HAP-1 (cell line): ENCODE measurements around the gene IL17RA.
"Not testable (repeated sequence)": the region's sequence is repeated elsewhere in the genome, so short reads cannot be mapped to it uniquely, and the experiment has no call there.

Experiments used
- DNase-seq, 2 experiments: peaks; one replicate each; pipeline ENCODE4 v3.0.0-alpha.2; 2016 to 2020; ENCODE audit warnings: low spot score in 2 of 2
- H3K27me3 ChIP-seq: fragments of 250-450 bp; sonication (Bioruptor Pico); 2 replicates; pipeline ENCODE4 v1.5.1; 2020; ENCODE audit warnings: low read depth, mild to moderate bottlenecking, moderate library complexity
- H3K36me3 ChIP-seq: fragments of 250-450 bp; sonication (Bioruptor Pico); replicated peaks from 2 replicates; pipeline ENCODE4 v1.5.1; 2020; ENCODE audit warnings: mild to moderate bottlenecking
- H3K4me1 ChIP-seq: fragments of 250-450 bp; sonication (Bioruptor Pico); 2 replicates; pipeline ENCODE4 v1.5.1; 2020; ENCODE audit warnings: mild to moderate bottlenecking
- H3K4me3 ChIP-seq: fragments of 250-450 bp; sonication (Bioruptor Pico); 2 replicates; pipeline ENCODE4 v1.5.1; 2020; ENCODE audit warnings: mild to moderate bottlenecking, moderate library complexity
- H3K9me3 ChIP-seq: fragments of 250-450 bp; sonication (Bioruptor Pico); 2 replicates; pipeline ENCODE4 v1.5.1; 2020; ENCODE audit warnings: mild to moderate bottlenecking, moderate library complexity
- in situ Hi-C: fragments of 300-500 bp; cut with MboI; formaldehyde crosslinking; loops from 3 replicates; pipeline ENCODE4 v1.14.3; 2020; ENCODE audit warnings: low sequenced_read_pairs, inconsistent platforms, mixed read lengths

Gene IL17RA

DNA sequence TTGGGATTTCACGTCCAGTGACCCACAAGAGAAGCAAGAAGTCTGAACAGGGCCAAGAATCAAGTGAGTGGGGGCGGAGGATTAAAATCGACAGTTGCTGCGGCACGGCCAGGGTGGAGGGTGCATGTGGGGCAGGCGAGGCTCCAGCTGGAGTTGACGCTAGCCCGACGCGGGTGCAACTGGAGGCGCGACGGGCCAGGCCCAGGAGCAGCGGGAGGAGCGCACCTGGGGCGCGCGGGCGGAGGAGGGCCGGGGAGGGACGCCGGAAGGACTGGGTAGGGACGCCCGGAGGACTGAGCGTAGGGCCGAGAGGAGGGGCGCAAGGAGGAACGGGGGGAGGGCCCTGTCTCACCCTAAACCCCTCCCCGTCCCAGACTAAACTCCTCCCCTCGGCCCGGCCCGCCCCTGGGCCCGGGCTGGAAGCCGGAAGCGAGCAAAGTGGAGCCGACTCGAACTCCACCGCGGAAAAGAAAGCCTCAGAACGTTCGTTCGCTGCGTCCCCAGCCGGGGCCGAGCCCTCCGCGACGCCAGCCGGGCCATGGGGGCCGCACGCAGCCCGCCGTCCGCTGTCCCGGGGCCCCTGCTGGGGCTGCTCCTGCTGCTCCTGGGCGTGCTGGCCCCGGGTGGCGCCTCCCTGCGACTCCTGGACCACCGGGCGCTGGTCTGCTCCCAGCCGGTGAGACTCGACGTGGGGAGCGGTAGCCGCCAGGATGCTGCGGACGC is at the start of gene IL17RA:
Gene IL17RA, plus strand, starts transcription at position 447 of the 723 bp plus-strand sequence. Its CDS starts 92 bp downstream, at position 539.
- H3K4me3 ChIP-seq, result peak within 1 kb of the TSS; percentile 78
- DNase-seq, result peak; percentile 91 to 96
- H3K4me1 ChIP-seq, result peaks cover 12% of the 10 kb centered on the region
- in situ Hi-C loops, result no loop called here
- no peaks in the 10 kb centered on the region for H3K27me3 ChIP-seq
- H3K36me3 ChIP-seq, result no peaks in the 10 kb centered on the region
- no peaks in the 10 kb centered on the region for H3K9me3 ChIP-seq

DNA sequence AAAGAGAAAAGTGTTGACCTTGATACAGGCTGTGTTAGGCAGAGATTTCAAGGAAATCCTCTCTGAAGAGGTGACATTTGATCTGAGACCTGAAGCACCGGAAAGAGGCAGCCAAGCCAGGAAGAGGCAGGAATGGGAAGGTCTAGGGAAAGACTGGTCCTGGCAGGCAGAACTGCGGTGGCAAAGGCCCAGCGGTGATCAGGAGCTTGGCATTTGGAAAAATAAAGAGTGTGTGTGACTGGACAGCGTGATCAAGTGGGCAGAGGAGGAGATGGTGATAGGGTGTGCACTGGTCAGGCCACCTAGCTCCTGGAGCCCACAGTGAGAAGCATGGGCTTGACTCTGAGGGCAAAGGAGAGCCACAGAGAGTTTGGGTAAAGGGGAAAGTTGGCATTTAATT is 49.6 kb upstream of the IL17RA start:
- in situ Hi-C loops, result no loop called here
- no peaks in the 10 kb centered on the region for H3K27me3 ChIP-seq
- no peaks in the 10 kb centered on the region for H3K4me1 ChIP-seq
- no peak overlapping the region for H3K4me3 ChIP-seq
- DNase-seq, result no peak
- no peaks in the 10 kb centered on the region for H3K36me3 ChIP-seq
- H3K9me3 ChIP-seq, result no peaks in the 10 kb centered on the region

GRCh38 chr22:17035976-17036841 is 48.6 kb upstream of the IL17RA start:
- H3K4me1 ChIP-seq, DNase-seq, H3K4me3 ChIP-seq, H3K36me3 ChIP-seq, in situ Hi-C loops, H3K27me3 ChIP-seq, H3K9me3 ChIP-seq: not testable (repeated sequence)

DNA sequence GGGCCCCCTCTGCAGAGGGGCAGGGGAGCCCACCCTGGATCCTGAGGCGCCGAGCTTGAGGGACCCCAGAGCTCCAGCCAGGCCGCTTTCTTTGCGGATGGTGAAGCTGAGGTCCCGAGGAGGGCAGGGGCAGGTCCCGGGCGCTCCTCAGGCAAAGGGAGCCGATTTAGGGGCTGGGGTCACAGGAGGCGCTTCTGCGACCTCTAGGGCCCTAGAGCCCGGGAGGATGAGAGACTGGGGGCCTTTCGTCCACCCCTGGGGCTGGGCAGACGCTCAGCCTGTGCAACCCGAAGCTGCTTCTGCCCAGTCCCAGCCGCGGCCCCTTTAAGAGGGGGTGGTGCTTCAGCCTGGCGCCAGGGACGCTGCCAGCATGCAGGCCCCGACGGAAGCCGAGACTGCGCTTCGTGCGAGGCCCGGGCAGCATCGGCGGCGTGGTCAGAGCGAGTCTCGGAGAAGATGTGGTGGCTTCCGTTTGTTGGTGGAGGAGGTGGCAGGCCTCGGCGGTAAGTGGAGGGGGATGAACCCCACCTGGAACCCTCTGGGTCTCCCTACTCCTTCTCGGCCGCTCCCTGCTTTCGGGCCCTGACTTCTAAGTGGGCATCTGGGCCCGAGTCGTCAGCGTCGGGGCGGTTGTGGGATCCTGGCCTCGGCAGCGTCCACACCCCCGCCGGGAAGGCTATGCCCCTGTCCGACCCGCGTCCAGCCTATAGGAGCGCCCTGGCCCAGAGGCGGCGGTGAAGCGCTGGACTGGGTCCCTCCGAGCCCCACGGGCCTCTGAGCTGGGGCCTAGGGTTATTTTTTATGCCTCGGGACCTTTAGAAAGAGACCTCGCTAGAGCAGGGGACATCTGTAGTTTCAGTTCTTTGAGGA is 47.7 kb upstream of the IL17RA start:
- H3K27me3 ChIP-seq, H3K9me3 ChIP-seq, H3K36me3 ChIP-seq, H3K4me3 ChIP-seq, in situ Hi-C loops, DNase-seq, H3K4me1 ChIP-seq: not testable (repeated sequence)

DNA sequence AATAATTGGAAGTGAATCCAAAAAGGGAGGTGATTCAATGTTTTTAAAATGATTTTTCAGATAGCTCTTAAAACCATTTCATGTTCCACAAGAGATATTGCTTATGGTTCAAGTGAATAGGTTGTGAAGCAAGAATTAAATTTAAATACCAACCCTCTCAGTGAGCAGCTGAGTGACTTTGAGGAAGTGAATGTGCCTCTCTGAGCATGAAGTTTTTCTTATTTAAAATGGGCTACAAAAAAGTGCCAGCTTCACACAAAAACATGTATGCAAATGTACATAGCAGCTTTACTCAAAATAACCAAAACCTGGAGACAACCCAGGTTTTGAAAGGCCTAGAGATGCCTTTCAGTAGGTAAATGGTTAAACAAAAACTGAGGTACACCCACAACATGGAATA is 41.3 kb upstream of the IL17RA start:
- no peak overlapping the region for H3K4me3 ChIP-seq
- no peaks in the 10 kb centered on the region for H3K9me3 ChIP-seq
- H3K4me1 ChIP-seq, result no peaks in the 10 kb centered on the region
- H3K27me3 ChIP-seq, result peaks cover 5% of the 10 kb centered on the region; the same call in 1 of the 2 replicates
- no peaks in the 10 kb centered on the region for H3K36me3 ChIP-seq
- in situ Hi-C loops, result loop anchor here (10.0 kb wide), 1 partner anchor 59 kb away; no protein-coding TSS in a partner anchor
- no peak for DNase-seq

DNA sequence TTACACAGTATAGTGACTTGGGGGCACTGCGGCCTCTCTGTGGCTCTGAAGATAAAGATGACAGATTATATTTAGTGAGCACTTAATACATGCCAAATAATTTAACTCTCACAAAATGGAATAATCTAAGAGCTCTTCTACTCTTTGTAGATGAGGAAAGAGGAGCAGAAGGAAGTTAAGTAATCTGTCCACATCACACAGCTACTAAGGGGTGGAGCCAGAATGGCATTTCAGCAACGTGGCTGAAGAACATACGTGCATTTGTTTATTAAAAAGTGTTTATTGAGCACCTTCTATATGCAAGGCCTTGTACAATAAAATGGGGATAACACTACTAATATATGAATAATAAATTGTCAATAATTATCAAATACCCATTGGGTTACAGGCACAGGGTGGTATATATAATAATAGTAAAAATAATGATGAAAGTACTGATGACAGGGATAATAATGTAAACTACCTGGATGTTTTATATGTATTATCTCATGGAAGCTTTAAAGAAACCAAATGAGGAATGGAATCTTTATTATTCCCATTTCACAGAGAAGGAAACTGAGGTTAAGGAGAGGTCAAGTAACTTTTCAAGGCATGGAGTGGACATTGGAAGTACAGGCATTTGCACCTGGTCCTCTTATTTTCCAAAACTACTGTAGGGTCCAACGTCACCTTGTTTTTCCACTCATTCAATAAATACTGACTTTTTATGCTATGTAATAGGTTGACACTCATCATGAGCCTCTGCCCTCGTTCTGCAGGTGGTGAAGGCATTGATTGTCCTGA is 38.0 kb upstream of the IL17RA start:
- in situ Hi-C loops, result loop anchor here (10.0 kb wide), 1 partner anchor 62 kb away; no protein-coding TSS in a partner anchor
- H3K9me3 ChIP-seq, result no peaks in the 10 kb centered on the region
- no peaks in the 10 kb centered on the region for H3K36me3 ChIP-seq
- H3K27me3 ChIP-seq, result peaks cover 5% of the 10 kb centered on the region; the same call in 1 of the 2 replicates
- H3K4me1 ChIP-seq, result no peaks in the 10 kb centered on the region
- no peak overlapping the region for H3K4me3 ChIP-seq
- no peak for DNase-seq

DNA sequence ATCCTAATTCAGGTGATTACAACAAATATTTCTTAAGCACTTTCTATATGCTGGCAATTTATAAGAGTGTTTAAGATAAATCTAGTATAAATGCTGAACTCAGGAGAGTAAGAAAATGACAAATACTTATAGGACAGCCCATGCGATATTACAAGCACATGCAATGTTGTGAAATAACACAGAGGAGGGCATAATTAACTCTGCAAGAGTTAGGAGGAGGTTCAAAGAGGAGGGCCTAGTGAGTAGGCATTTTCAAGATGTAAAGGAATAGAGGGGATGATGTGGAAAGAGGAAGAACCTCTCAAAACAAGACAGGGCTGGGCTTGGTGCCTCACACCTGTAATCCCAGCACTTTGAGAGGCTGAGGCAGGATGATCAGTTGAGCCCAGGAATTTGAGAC is 37.1 kb upstream of the IL17RA start:
- in situ Hi-C loops, result loop anchor here (10.0 kb wide), 1 partner anchor 63 kb away; no protein-coding TSS in a partner anchor
- Histone ChIP-seq H3K9me3 (no peaks in the 10 kb centered on the region), H3K4me3 (no peak overlapping the region), H3K36me3 (no peaks in the 10 kb centered on the region), H3K4me1 (no peaks in the 10 kb centered on the region), H3K27me3 (peaks cover 5% of the 10 kb centered on the region; the same call in 1 of the 2 replicates)
- no peak for DNase-seq

DNA sequence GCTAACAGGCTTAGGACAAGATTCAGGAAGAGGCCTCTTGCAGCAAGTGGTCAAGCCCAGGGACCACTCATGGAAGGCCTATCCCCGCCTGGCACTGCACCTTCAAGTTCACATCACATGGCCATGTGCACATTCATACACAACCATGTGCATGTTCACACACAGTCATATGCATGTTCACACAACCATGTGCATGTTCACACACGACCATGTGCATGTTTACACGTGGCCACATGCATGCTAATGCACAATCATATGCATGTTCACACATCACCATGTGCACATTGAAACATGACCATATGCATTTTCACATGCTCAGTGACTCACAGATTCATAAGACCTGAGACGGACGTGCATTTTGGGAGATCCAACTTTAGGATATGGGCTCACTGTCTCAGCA is 28.7 kb upstream of the IL17RA start:
- Histone ChIP-seq H3K36me3 (no peaks in the 10 kb centered on the region), H3K4me1 (no peaks in the 10 kb centered on the region), H3K27me3 (peaks cover 4% of the 10 kb centered on the region; the same call in 1 of the 2 replicates), H3K4me3 (no peak overlapping the region), H3K9me3 (no peaks in the 10 kb centered on the region)
- in situ Hi-C loops, result loop anchor here (10.0 to 25.0 kb wide), 2 partner anchors 141 to 444 kb away; no protein-coding TSS in a partner anchor
- no peak for DNase-seq

- H3K4me3 ChIP-seq, result no peak overlapping the region
Observed at GRCh38 chr22:17056807-17057206, 28.0 kb upstream of the IL17RA start.

GRCh38 chr22:17057959-17058814 is 26.6 kb upstream of the IL17RA start:
- Histone ChIP-seq H3K4me1 (peaks cover under 1% of the 10 kb centered on the region), H3K4me3 (no peak overlapping the region), H3K36me3 (no peaks in the 10 kb centered on the region), H3K9me3 (no peaks in the 10 kb centered on the region), H3K27me3 (peaks cover 4% of the 10 kb centered on the region; the same call in 1 of the 2 replicates)
- DNase-seq, result peak; percentile 70 to 82
- in situ Hi-C loops, result loop anchor here (10.0 to 25.0 kb wide), 2 partner anchors 143 to 446 kb away; no protein-coding TSS in a partner anchor

More at GRCh38 chr22:17056807-17057206, 28.0 kb upstream of the IL17RA start:
- H3K36me3 ChIP-seq, result no peaks in the 10 kb centered on the region
- DNase-seq, result no peak
- H3K27me3 ChIP-seq, result peaks cover 4% of the 10 kb centered on the region; the same call in 1 of the 2 replicates
- in situ Hi-C loops, result loop anchor here (10.0 to 25.0 kb wide), 2 partner anchors 142 to 445 kb away; no protein-coding TSS in a partner anchor
- H3K9me3 ChIP-seq, result no peaks in the 10 kb centered on the region
- no peaks in the 10 kb centered on the region for H3K4me1 ChIP-seq

DNA sequence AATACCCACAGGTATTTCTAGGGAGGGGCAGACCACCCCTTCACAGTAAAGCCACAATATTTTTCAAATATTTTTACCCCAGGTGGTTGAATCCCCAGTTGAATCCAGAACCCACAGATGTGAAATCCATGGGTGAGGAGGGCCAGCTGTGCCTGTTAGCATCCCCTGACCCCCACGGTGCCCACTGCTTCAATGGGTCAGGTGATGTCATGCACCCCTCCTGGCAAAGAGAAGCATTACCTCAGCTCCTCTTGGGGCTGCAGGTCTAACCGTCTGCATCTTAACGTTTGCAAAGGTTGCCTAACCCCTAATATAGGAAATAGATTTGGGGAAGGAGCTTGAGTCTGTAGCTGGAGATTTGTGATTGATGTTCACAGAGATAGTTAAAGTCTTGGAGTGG is 24.7 kb upstream of the IL17RA start:
- H3K36me3 ChIP-seq, result no peaks in the 10 kb centered on the region
- DNase-seq, result no peak
- in situ Hi-C loops, result loop anchor here (25.0 kb wide), 1 partner anchor 448 kb away; no protein-coding TSS in a partner anchor

More for the DNA sequence above, 24.7 kb upstream of the IL17RA start:
- no peak overlapping the region for H3K4me3 ChIP-seq
- peaks cover 4% of the 10 kb centered on the region; the same call in 1 of the 2 replicates for H3K27me3 ChIP-seq
- no peaks in the 10 kb centered on the region for H3K9me3 ChIP-seq
- peaks cover 8% of the 10 kb centered on the region for H3K4me1 ChIP-seq
